ENCODE results near the gene MPC1L. TPM values are rescaled to one million over a fixed set of nuclear protein-coding genes. Genes with fewer than 3 reads are reported as not detected.

Gene MPC1L
- total RNA-seq, 1 experiment from 2014 or later = not detected

GRCh38 chrX:40628506-40628905, 5.3 kb downstream of the MPC1L start:
- no peak for DNase-seq (ENCODE audit: low read depth)

- DNase-seq (ENCODE audit: low read depth) = no peak
Measured at GRCh38 chrX:40632199-40632598, 9.0 kb downstream of the MPC1L start.

GRCh38 chrX:40637687-40638086, 14.5 kb downstream of the MPC1L start:
- no peak for DNase-seq (ENCODE audit: low read depth)

- DNase-seq (ENCODE audit: low read depth) = no peak
Measured at GRCh38 chrX:40644176-40644575, 20.9 kb downstream of the MPC1L start.

- peak; percentile 88 for DNase-seq (ENCODE audit: low read depth)
Measured at GRCh38 chrX:40644821-40645358, 21.7 kb downstream of the MPC1L start.

GRCh38 chrX:40646489-40647306, 23.5 kb downstream of the MPC1L start:
- peak; percentile 62 for DNase-seq (ENCODE audit: low read depth)

- peak; percentile 86 for DNase-seq (ENCODE audit: low read depth)
Measured at GRCh38 chrX:40647307-40648197, 24.3 kb downstream of the MPC1L start, which contains the start of gene CXorf38. Gene CXorf38 (minus strand): TSS chrX:40647561. CDS start chrX:40647520, 41 bp downstream.

- peak; percentile 66 for DNase-seq (ENCODE audit: low read depth)
Measured at GRCh38 chrX:40651620-40652223, 28.5 kb downstream of the MPC1L start.

- DNase-seq (ENCODE audit: low read depth) = no peak
Measured at GRCh38 chrX:40652664-40653063, 29.4 kb downstream of the MPC1L start.

GRCh38 chrX:40653535-40653934, 30.3 kb downstream of the MPC1L start:
- no peak for DNase-seq (ENCODE audit: low read depth)

GRCh38 chrX:40660381-40660780, 37.2 kb downstream of the MPC1L start:
- no peak for DNase-seq (ENCODE audit: low read depth)

- DNase-seq (ENCODE audit: low read depth) = no peak
Measured at GRCh38 chrX:40661489-40661888, 38.3 kb downstream of the MPC1L start.

- DNase-seq (ENCODE audit: low read depth) = no peak
Measured at GRCh38 chrX:40663078-40663740, 40.0 kb downstream of the MPC1L start.

- no peak for DNase-seq (ENCODE audit: low read depth)
Measured at GRCh38 chrX:40663880-40664630, 40.8 kb downstream of the MPC1L start.

- DNase-seq (ENCODE audit: low read depth) = no peak
Measured at GRCh38 chrX:40671126-40671525, 47.9 kb downstream of the MPC1L start.

Other genes with a start within 250 kb of the MPC1L start
- gene ATP6AP2, start 42.5 kb upstream of the MPC1L start, total RNA-seq (2014; rRNA removed; shearing (Covaris generic)) = 205 and 228 TPM in 2 replicates
- 15.3 and 24.5 TPM in 2 replicates for gene CXorf38, start 24.1 kb downstream of the MPC1L start, total RNA-seq (2014; rRNA removed; shearing (Covaris generic))
- gene MED14, start 112.1 kb downstream of the MPC1L start, total RNA-seq (2014; rRNA removed; shearing (Covaris generic)) = 28.0 and 46.8 TPM in 2 replicates

Measured in M059J (cell line).